ENCODE data around the gene MUC5B. TPM values are rescaled to one million over a fixed set of nuclear protein-coding genes. Genes with fewer than 3 reads are reported as not detected.

Gene MUC5B
- total RNA-seq, 3 donors from 2014 or later = 2.0 to 6.9 TPM; not detected in 1

DNA sequence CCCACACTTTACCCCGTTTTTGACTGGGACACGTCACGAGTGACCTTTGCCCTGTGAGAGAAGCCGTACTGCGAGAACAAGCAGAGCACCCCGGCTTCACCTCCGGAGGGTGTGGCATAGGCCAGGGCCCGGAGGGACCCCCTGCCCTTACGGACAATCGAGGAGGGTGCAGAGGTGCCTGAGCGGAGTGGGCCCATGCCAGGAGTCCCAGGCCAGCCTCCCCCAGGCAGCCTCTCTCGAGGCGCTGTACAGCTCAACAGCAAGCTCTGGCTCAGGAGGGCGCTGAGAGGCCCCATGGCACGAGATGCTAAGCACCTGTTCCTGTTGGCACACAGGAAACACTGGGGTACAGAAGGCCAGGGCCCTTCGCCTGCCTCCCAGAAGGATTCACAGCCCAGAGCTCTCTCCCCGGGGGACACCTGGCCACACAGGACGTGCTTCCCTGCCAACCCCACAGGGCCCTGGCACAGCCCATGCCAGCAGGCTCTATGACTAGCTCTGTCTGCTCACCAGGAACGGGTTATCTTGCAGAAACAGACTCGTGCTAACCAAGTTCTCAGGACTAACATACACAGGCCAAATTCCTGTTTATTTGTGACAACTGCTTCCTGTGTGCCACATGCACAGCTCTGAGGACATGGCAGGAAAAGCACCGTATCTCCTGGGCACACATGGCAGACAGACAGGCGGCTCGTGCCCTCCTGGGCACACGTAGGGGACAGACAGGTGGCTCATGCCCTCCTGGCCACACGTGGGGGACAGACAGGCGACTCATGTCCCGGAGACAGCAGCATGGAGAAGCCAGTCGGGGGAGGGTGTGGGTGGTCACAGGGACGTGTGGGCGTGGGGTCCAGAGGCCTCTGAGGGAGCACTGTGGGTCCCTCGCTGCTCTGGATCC, 75.0 kb downstream of the MUC5B start:
- peak in 1 of 2 donors; percentile 42 for DNase-seq (ENCODE audit: low spot score in 2 of 2)
- no peak for TF ChIP-seq POLR2A (IDR thresholded peaks at IDR 0.05)
- TF ChIP-seq POLR2AphosphoS5 (IDR thresholded peaks at IDR 0.05) = no peak
- no peak for TF ChIP-seq CTCF (IDR thresholded peaks at IDR 0.05)
- Histone ChIP-seq H3K4me1 (peaks cover 0 to 23% of the 10 kb centered on the region in 2 donors), H3K27me3 (no peaks in the 10 kb centered on the region), H3K36me3 (peaks cover 4% of the 10 kb centered on the region), H3K27ac (peak overlapping the region; percentile 40 to 64), H3K4me3 (no peak overlapping the region), H3K9me3 (no peaks in the 10 kb centered on the region)
- intact Hi-C loops (cut with DNase I; ENCODE audit: low total_unique reads) = no loop called here

- peak overlapping the region; percentile 64 to 69 for H3K27ac ChIP-seq
- TF ChIP-seq POLR2A (IDR thresholded peaks at IDR 0.05) (no peak), POLR2AphosphoS5 (IDR thresholded peaks at IDR 0.05) (peak; percentile 32 to 85 (median 50)), CTCF (IDR thresholded peaks at IDR 0.05) (no peak)
- no peaks in the 10 kb centered on the region for H3K9me3 ChIP-seq
- H3K36me3 ChIP-seq = no peaks in the 10 kb centered on the region
- peak; percentile 83 to 84 for DNase-seq (ENCODE audit: low spot score in 2 of 2)
- intact Hi-C loops (cut with DNase I; ENCODE audit: low total_unique reads) = no loop called here
- H3K4me1 ChIP-seq = peaks cover 0 to 31% of the 10 kb centered on the region in 2 donors
- peak overlapping the region in 1 of 3 donors; percentile 42 for H3K4me3 ChIP-seq
- H3K27me3 ChIP-seq = no peaks in the 10 kb centered on the region
These were observed 76.0 kb downstream of the MUC5B start for GRCh38 chr11:1298695-1299492.

DNA sequence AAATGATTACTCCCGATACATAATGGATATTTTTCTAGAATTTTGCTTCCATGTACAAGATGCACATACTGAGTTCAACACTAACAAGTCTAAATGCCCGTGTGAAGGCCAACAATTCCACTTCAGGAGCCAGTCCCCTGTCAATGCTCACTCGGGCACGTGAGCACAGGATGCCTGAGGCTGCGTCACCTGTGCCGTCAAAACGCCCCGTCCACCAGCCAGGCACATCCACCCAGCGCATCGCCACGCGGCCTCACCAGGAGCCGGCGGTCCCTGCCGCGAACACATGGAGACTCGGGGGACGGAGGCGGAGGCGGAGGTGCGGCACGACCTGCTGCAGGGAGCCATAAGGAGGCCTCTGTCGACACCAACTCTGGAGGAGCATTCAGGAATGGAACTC, 76.8 kb downstream of the MUC5B start:
- peak overlapping the region; percentile 27 to 46 for H3K27ac ChIP-seq
- no peak for TF ChIP-seq CTCF (IDR thresholded peaks at IDR 0.05)
- TF ChIP-seq POLR2AphosphoS5 (IDR thresholded peaks at IDR 0.05) = peak in 1 of 3 donors; percentile 11
- DNase-seq (ENCODE audit: low spot score in 2 of 2) = peak; percentile 17 to 52
- no peaks in the 10 kb centered on the region for H3K36me3 ChIP-seq
- H3K4me3 ChIP-seq = no peak overlapping the region
- H3K27me3 ChIP-seq = no peaks in the 10 kb centered on the region
- no peaks in the 10 kb centered on the region for H3K9me3 ChIP-seq
- H3K4me1 ChIP-seq = peaks cover 0 to 31% of the 10 kb centered on the region in 2 donors
- intact Hi-C loops (cut with DNase I; ENCODE audit: low total_unique reads) = no loop called here

GRCh38 chr11:1300121-1300520, 77.3 kb downstream of the MUC5B start:
- no peak overlapping the region for H3K4me3 ChIP-seq
- intact Hi-C loops (cut with DNase I; ENCODE audit: low total_unique reads) = no loop called here
- DNase-seq (ENCODE audit: low spot score in 2 of 2) = peak in 1 of 2 donors; percentile 11
- TF ChIP-seq POLR2AphosphoS5 (IDR thresholded peaks at IDR 0.05) (no peak), CTCF (IDR thresholded peaks at IDR 0.05) (no peak), POLR2A (IDR thresholded peaks at IDR 0.05) (no peak)
- H3K9me3 ChIP-seq = no peaks in the 10 kb centered on the region
- H3K27me3 ChIP-seq = no peaks in the 10 kb centered on the region
- H3K4me1 ChIP-seq = peaks cover 0 to 31% of the 10 kb centered on the region in 2 donors
- no peaks in the 10 kb centered on the region for H3K36me3 ChIP-seq
- H3K27ac ChIP-seq = no peak overlapping the region
